RKO (cell line): ENCODE data around the gene PLBD2.

ENCODE experiments used
- DNase-seq: peaks from one replicate; pipeline ENCODE4 v3.0.0-alpha.2; 2016; ENCODE audit warnings: low spot score

PLBD2 gene

GRCh38 chr12:113358381-113359132 is at the start of gene PLBD2:
Gene PLBD2 (plus strand): TSS chr12:113358587. CDS start chr12:113358601, 14 bp downstream.
- DNase-seq, result peak; percentile 92

DNA sequence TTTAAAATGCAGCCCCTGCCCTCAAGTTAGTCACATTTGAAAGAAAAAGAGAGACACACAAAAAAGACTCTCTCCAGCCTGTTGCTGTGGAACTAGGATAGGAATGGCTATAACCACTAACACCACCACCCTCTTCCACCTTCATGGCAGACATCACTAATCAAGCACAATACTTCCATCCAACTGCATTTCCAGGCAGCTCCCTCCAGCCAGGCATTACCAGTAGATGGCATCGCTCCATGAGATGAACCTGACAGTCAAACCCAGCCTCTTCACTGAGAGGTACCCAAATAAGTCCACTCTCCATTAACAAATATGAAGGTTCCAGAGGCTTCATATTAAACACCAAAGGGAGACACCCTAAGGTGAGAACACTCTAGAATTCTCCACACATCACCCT is 47.9 kb upstream of the PLBD2 start:
- peak; percentile 58 for DNase-seq

GRCh38 chr12:113314121-113314529 is 44.3 kb upstream of the PLBD2 start:
- no peak for DNase-seq

GRCh38 chr12:113315358-113315757 is 43.0 kb upstream of the PLBD2 start:
- no peak for DNase-seq

GRCh38 chr12:113316155-113316554 is 42.2 kb upstream of the PLBD2 start:
- DNase-seq, result no peak

- no peak for DNase-seq
These were observed 41.3 kb upstream of the PLBD2 start for GRCh38 chr12:113317122-113317521.

GRCh38 chr12:113318046-113318656 is 40.2 kb upstream of the PLBD2 start:
- DNase-seq, result no peak

DNA sequence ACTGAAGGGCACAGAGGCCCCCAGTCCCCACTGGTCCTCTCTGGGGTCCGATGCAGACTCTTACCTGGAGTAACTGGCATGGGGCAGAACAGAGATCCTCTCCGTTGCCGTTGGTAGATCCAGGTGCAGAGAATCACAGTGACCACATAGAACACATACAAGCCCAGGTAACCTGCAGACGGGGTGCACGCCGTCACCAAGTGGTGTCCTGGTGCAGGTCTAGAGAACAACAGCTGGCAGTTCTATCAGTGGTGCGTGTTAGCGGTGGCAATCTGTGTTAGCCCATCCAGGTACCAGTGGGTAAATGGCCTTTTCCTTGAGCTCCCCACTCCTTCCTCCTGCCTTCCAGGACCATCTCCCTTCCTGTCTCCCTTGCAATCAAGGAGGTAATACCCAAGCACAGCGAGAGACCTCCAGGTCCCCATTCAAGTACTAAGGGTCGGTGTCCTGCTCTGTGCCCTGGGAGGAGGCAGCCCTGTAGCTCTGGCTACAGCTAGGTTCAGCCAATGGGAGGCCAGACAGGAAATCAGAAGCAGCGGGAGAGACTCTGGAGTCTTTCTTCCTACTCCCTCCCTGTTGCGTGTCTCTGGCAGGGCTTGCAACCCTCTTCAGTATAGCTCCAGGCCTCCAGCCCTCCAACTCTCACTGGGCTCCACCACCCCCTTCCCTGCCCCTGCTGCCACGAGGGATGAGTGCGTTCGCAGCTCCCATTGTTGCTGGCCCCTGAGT is 39.3 kb upstream of the PLBD2 start:
- no peak for DNase-seq

GRCh38 chr12:113320401-113320800 is 38.0 kb upstream of the PLBD2 start:
- DNase-seq, result no peak

DNA sequence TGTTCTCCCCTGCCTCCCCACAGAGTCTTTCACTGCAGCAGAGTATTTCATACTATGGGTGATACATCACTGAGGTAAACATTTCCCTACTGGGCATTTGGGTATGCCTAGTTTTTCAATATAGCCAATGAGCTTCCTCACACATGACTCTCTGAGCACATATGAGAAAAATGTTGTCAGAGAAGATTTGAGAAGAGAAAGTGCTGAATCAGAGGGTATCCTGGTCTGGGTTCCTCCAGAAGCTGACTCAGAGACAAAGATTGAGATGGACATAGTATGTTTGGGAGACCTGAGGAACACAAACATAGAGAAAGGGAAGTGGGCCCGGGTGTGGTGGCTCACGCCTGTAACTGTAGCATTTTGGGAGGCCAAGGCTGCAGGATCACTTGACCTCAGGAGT is 36.0 kb upstream of the PLBD2 start:
- DNase-seq, result peak; percentile 66

DNA sequence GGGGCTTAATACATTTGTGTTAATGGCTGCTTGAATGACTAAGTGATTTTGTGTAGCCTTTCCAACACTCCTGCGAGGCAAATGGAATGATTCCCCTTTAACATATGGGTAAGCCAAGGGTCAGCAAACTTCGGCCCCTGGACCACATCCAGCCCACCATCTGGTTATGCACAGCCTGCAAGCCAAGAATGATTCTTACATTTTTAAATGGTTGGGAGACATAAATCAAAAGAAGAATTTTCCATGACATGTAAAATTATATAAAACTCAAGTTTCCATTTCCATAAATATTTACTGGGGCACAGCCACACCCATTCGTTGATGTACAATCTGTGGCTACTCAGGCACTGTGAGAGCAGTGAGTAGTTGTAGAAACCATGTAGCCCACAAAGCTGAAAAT is 32.5 kb upstream of the PLBD2 start:
- DNase-seq, result no peak

DNA sequence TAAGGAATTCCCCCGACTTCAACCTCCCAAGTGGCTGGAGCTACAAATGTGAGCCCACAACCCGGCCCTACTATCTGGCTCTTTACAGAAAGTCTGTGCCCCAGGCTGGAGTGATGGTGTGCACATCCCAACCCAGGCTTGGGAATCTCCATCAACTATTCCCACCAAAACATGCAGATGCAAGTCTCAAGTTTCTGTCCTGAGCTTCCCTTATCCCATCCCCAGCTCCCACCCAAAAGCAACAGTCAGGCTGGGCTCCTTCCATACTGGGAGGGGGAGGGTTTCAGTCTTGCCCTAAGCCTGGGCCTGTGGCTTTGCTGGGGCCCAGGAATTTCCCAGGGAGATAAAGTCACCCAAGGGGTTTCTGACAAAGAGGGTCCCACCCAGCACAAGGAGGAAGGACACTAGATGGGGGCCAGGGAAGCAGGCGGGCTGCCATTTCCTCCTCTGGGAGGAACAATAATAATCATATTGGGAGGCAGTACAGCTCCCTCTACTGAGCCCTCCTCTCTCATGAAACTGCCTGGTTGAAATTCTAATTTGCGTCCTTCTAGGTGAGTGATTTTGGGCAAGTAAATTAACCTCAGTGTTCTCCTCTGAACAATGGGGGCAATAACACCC is 31.5 kb upstream of the PLBD2 start:
- no peak for DNase-seq

GRCh38 chr12:113328368-113328889 is 30.0 kb upstream of the PLBD2 start:
- DNase-seq, result no peak

- DNase-seq, result peak; percentile 56
These were observed 29.2 kb upstream of the PLBD2 start for GRCh38 chr12:113329022-113329790.

- no peak for DNase-seq
These were observed 28.5 kb upstream of the PLBD2 start for GRCh38 chr12:113329791-113330417.

- DNase-seq, result no peak
These were observed 27.9 kb upstream of the PLBD2 start for GRCh38 chr12:113330505-113330904.

DNA sequence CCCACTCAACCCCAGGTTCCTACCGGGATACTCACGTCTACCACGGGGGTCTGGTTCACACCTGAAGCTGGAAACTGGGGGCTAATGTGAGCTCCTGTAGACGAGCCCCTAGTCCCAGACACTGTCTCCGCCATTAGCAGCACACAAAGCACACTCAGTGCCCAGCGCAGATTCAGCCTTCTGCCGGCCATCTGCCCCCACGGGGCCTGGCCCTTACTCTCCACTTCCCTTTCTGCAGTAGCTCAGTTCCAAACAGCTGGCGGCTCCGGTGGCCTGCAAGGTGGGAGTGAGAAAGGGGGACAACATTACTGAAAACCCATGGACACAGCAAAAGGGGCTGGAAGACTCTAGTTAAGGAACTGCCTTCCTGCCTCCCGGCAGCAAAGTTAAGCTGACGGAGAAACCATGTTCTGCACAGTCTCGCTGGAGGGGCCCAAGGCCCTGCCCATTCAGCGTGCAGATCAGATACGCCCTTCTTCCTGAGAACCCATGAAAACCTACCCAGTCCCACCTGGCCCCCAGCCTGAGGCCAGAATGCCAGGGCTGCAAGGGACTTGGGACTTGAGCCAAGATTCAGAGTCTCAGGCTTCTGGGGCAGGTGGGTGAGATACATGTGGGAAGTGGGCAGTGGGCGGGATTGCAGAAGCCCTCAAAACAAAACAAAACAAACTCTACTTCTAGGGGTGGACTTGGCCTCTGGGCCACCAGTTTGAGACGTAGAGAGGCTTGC is 25.5 kb upstream of the PLBD2 start:
- DNase-seq, result no peak

DNA sequence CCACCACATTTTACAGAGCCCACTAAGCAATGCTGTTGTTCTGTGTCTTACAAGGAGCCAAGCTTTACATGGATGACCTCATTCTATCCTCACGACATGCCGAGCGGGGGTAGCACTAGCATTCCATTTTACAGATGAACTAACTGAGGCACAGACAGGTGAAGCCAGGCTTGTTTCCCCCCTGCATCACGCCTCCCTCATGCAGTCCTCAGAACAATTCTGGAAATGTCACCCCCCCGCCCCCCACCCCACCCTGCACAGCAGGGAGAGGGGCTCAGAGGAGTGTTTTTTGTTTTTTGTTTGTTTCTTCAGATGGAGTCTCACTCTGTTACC is 25.0 kb upstream of the PLBD2 start:
- peak; percentile 31 for DNase-seq

- DNase-seq, result peak; percentile 53
These were observed 24.3 kb upstream of the PLBD2 start for GRCh38 chr12:113333877-113334785.
